Measurements from ENCODE around the gene SPACA7.

SPACA7 gene

DNA sequence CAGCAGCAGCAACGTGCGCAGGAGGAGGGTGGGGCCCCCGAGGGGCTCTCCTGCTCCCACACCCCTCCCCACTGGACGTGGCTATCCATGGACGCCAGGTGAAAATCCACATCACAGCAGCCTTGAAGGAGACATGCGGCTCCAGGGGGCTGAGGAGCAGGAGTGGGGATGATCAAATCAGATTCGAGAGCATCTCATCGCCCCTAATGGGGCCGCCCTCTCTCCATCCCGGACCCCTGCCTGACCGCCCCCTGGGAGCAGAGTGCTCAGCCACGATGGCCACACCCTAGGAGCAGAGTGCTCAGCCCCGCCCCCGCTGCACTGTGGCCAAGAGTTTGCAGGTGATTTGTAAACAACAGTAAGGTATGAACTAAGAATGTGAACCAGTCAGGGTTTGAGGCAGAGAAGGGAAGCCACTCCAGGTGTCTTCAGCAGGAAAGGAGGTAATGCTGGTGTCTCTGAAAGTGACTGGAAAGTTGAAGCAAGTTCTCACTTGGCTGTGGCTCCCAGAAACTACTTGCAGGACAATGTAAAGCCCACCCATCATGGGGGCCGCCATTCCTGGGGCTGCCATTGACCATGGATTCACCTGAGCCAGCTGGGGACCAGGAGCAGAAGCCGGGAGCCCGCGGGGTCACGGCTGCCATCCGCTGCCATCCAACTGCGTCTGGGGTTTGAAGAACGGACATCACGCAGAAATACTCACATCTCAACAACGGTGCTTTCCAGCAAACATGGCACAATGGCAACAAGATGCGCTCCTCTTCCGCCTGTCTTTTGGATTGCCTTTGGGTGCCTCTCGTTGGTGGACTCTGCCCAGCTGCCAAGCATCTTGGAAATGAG lies 71.8 kb downstream of the SPACA7 start:
- peak; percentile 32 for DNase-seq (ENCODE audit: low read depth, low spot score)

DNA sequence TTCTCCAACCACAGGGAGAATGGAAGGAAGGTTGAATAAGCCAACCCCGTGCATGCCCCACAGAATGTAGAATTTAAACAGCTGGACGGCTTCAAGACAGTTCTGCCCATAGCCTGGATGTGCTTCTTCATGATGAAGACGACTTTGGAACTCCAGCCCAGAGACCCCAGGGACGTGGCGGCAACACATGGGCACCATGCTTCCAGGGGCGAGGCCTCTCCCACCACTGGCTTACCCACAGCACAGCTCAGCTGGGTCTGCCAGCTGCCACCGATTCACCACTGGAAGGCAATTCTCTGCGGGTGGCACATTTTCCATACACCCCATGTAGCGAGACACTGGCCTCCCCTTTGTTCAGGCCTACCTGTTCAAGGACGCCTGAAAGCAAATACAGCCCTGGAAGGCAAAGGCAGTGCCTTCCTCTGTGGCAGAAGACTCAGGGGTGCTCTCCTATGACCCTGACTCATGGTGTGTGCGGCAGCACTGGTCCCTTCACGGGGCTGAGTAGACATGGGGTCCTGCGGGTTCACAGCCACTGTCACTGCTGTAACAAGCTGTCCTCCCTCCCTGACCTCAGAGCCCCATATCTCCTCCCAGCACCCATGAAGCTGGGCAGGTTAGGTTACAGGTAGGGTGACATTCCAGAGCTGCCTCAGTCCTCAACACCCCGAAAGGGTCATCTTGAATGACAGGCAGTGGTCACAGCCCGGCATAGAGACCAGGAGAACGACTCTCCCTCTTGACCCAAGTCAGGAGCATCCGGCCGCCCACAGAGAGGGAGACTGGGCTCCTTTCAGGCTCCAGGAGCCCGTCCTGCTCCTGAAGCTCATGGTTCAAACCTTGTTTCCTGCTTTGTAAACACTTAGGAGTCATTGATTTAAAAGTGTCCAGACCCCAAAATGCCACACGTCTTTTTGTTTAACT lies 72.7 kb downstream of the SPACA7 start:
- peak; percentile 0 for DNase-seq (ENCODE audit: low read depth, low spot score)

DNA sequence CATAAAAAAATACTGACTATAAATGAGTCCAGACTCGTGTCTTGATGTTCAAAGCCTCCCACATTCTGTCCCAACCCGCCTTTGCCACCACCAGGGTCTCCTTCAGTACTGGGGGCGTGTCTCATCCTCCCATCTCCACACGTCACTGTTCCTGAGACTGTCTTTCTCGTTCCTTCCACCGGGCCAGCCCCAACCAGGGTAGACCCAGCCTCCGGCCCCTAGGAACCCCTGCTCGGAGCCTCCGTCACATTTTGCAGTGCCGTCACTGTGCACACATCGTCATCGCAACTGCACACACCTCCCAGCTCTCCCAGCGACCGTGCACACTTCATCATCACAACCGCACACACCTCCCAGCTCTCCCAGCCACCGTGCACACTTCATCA lies 73.4 kb downstream of the SPACA7 start:
- DNase-seq (ENCODE audit: low read depth, low spot score): no peak

DNA sequence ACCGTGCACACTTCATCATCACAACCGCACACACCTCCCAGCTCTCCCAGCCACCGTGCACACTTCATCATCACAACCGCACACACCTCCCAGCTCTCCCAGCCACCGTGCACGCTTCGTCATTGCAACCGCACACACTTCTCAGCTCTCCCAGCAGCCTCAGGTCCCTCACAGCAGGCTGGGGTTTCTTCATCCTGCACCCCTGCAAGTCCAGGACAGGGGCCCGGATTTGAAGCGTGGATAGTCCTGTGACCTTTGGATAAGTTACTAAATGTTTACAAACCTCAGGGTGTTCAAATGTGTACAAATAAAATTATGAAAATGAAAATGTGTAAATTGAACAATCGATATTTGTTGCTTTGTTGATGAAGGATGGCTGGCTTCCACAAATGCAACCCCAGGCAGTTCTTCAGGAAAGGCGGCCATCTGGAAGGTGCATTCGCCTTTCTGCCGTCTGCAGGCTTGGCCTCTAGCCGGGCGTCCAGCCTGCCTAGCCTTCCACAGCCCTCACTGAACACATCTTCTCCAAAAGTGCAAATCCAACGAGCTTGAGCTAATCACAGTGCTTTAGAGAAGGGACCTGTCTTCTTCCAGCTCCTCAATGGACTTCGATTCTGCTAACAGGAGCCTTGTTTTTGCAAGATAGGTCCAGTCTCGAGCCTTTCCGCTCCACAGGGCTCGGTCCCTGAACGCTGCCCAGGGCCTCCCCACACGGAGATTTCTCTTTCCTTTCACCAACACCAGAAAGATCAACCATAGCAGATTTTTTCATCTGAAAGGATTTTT lies 74.2 kb downstream of the SPACA7 start:
- DNase-seq (ENCODE audit: low read depth, low spot score): no peak

DNA sequence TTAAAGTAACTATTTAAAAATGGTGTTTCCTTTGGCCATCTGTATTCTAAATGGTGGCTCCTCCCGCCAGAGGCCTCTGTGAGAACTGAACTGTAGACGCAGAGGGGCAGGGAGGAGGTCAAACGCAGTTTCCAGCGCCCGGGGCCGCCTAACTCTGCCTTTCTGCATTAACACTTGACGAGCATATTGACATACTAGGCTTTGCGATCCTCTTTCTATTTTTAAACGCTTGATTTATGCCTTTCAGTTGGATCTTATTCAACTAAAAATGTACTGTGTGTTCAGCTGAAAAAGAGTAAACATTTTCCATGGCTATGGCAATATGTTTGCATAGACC lies 74.7 kb downstream of the SPACA7 start:
- no peak for DNase-seq (ENCODE audit: low read depth, low spot score)

DNA sequence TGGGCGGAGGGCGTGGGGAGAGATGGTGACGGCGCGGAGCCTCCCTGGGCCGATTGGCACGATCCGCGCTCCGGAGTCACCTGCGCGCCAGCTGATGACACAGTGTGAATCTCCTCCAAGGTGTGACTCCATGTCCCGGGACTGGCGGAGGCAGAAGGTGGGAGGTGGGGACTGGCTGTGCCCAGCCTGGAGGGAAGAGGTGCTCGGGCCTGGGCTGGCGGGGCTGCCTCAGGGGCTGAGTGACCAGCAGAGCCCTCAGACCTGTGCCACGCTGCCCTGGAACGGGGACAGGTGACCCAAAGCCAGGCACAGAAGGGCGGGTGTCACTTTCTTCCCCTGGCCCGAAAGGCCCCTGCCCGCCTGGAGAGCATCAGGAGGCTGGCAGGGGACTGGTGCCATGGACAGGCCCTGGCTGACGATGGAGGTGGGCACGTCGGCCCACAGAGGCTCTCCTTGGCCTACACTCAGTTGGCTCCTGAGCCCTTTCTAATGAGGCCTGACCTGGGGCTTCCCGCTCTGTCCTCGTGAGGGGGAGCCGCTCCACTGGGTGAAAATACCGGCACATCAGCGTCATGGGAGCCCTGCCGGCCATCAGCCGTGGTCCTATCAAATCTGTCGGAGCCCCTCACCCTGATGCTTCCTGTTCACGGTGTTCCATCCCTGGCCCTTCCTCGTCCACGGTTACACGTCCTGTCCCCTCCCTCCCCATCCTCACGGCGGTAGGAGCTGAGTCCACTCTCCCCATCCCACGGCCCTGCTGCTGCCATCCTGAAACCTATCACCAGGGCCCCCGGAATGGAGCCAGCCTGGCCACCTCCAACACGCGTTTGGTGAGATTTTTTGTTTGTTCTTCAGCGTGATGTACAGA lies 75.6 kb downstream of the SPACA7 start:
- no peak for DNase-seq (ENCODE audit: low read depth, low spot score)

DNA sequence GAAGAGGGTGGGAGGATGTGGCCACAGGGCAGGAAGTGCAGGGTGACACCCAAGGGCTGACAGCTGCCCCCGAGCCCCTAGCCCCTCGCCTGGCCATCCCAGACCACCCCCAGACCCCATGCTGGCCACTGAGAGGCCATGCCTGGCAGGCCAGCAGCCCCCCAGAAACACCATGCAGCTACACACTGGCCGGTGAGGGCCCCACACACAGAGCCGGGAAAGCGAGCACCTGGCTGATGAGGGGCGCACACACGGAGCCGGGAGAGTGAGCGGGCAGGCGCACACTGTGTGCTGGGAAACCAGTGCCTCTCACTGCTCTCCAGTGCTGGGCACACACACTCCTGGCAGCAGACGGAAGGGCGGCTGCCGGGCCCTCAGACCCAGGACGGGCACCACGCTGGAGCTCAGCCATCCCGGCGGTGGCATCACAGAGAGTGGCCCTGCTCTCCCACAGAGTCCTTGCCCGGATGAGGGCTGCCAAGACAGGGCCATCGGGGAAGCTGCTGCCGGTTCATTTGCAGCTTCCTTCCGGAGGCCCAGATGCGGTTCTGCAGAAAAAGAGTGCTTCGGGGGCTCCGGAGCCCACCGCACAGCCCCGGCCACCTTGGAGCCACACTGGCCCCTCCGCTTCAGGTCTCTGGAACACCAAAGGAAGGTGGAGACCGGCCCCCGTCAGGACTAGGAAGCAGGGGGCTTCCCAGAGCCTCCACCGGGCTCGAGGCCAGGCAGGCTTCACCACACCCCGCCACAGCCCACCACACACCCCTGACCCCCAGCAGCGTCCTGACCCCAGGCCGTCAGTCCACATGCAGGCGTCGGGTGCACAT lies 76.4 kb downstream of the SPACA7 start:
- no peak for DNase-seq (ENCODE audit: low read depth, low spot score)

DNA sequence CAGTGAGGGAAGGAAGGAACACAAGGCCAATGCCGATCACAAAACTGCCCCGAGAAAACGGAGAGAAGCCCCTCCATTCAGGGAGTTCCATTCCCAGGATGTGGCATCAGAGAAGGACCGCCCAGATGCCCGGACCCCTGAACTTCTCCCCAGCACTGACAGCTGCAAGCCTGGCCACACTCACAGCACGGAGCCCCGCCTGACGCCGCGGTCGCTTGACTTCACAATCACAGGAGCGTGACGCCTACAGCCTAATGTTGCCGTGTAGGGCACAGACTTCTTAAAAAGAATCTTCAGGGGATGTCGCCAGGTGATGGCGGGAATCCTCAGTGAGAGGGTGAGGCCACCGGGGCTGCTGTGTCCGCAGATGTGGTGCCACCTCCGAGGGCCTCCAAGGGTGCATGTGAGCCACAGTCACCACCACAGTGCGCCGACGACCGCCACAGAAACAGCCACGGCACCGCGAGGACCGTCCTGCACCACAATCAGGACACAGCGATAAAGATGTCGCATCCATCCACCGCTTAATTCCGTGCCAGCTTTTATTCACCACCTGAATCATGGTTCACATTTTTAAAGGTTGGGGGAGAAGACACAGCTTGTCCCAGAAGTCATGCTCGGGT lies 77.2 kb downstream of the SPACA7 start:
- DNase-seq (ENCODE audit: low read depth, low spot score): no peak

DNA sequence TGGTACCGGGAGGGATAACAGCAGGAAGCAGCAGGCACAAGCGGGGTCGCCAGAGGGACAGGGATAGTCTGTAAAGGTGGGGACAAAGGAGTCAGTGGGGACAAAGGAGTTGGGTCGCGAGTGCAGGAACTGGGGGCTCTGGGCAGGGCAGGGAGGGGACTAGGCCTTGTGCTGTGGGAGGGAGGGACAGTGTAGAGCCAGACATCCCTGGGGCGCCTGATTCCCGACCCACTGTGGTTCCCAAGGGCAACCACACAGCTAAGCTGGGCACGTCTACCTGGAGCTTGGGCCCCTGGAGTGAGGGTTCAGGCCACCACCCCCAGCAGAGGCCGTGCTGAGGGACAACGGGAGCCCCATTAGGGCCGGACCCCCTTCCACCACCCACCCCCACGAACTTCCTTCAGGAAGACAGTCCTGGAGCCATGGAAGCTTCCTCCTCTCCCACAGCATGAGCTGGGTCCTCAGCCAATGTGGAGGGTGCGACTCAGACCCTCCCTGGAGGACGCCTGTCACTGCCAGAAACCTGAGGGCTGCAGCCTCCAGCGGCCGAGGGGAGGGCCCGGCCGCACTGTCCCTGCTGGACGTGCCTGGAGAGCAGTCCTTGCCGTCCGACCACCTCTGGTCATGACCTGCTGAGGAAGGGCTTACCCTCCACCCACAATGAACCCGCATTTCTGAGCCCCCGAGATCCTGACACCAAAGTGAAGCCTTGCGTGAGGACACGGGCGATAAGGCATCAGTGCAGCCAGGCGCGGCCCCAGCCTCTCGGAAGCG lies 77.9 kb downstream of the SPACA7 start:
- DNase-seq (ENCODE audit: low read depth, low spot score): no peak

DNA sequence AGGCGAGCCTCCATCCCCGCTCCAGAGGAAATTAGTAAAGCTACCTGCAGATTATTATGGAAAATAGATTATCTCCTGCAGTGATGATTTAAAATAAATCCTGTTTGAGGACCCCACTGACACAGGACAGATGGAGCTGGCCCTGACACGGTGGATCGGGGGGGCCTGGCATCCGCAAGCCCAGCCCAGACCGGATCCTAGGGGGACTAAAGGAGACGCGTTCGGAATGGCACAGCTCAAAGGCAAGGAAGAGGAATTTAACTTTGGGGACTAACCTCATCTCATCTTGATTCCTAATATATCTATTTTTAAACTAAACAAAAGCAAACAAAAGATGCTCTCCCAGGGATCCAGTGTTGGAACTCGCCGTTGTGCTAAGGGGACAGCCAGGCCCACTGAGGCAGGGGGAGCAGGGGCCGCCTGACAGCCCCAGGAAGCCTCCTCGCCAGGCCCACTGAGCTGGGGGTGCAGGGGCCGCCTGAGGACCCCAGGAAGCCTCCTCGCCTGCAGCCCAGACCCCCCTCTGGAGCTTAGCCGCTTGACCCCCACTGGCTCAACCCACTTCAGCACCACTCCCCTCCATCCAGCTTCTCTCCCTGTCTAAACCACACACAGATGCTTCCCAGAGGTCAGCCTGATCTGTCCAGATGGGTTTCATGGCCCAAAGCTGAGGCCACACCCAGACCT lies 78.6 kb downstream of the SPACA7 start:
- DNase-seq (ENCODE audit: low read depth, low spot score): no peak

DNA sequence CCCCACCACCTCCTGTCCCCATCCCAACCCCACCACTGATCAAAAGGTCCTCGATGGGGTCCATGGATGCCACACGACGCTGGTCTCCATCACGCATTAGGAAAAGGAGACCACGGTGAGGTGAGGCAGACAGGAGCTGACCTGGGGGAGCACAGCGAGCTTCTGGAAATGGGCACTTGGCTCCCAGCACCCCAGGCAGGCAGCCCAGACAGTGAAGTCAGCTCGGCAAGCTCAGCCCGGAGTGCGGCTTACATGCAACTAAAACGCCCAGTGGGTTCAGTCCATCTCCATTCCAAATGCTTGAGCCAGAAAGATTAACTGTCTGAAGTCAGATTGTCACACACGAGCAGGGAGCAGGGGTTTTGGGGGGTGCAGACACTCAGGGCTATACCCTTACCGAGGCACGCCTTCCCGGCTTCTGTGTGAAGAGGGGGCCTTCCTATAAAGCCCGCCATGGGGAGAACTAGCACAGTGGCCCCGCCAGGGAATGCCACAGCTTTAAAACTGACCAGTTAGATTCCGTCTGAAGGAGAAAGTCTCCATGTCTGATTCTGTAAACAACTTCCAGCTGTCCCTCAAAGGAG lies 79.4 kb downstream of the SPACA7 start:
- no peak for DNase-seq (ENCODE audit: low read depth, low spot score)

DNA sequence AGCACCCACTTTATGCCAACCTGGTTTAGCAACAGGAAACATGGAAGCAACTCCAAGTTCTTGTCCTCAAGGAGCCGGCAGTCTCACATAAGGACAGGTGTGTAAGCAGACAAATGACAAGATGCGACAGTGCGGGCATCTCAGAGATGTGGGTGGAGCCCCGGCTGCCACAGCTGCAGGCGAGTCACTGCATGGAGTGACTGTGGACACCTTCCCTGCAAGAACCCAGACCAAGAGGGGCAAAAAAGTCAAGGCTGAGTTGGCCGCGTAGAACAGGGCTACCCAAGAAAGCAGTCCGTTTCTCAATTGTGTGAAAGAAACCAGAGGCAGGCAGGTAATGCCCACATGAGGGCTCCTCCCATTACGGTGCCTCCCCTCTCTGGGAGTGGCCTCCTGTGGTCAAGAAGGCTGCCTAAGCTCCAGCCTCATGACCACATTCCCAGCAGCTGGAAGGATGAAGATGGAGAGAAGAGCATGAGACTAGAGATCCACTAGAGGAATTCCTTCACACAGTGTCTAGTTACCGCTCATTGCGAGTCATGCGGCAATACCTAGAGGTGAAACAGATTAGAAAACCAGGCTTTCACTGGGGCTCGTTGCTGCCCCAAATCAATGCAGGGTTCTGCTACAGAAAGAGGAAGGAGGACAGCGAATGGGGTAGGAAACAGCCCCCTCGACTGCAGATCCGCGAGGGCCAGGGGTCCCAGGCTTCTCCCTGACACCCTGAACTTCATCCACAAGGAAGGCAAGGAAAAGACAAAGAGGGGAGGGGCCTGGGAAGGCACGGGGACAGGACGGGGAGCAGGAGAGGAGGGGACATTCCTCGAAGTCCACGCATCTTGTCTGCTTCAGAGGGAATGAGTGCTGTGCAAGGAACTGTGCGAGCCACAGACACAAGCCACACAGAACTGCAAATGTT lies 80.2 kb downstream of the SPACA7 start:
- no peak for DNase-seq (ENCODE audit: low read depth, low spot score)

DNA sequence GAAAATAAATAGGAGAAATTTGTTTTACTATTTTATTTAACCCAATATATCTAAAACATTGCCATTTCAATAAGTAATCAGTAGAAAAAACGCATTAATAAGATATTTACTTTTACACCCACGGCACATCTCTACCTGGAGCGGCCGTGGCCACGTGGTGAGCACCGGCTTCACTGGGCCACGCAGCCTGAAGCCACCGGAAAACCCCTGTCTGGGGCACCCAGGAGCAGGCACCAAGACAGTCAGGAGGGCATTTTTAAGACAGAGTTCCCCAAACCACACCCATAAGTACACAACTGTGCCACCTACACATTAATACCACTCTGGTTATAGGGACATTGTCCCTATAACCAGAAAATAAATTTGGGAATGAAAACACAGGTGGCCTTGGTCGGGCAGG lies 80.9 kb downstream of the SPACA7 start:
- DNase-seq (ENCODE audit: low read depth, low spot score): no peak

DNA sequence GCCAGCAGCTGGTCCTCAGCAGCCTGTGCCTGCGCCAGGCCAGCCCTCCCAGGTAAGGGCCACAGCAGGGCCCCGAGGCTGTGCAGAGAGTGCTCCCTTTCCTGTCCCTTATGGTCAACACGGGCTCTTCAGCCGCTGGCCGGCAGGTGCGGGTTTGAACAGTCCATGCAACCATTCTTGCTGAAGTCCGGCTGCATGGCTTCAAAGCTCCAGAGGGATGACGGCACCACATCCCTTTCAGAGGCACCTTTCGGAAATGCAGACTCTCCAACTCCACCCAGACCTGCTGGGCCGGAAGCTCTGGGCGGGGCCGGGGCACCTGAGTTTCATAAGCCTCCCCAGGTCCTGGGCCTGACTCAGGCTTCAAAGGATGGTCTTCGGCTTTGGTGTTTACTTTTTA lies 81.3 kb downstream of the SPACA7 start:
- DNase-seq (ENCODE audit: low read depth, low spot score): no peak

DNA sequence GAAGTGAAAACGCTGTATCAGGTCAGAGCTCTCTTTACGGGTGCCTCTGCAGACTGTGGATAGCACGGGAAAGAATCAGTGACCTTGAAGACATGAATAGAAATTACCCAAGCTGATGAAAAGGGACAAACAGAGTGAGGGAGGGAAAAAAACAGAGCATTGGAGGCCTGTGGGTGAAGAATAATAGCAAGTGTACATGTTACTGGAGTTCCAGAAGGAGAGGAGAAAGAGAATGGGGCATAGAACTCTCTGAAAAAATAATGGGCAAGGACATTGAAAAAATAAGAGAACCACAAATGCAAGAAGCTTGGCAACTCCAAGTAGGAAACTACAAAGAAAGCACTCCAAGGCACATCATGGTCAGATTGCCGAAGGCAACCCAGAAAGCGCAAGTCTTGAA lies 86.3 kb downstream of the SPACA7 start:
- DNase-seq (ENCODE audit: low read depth, low spot score): no peak

DNA sequence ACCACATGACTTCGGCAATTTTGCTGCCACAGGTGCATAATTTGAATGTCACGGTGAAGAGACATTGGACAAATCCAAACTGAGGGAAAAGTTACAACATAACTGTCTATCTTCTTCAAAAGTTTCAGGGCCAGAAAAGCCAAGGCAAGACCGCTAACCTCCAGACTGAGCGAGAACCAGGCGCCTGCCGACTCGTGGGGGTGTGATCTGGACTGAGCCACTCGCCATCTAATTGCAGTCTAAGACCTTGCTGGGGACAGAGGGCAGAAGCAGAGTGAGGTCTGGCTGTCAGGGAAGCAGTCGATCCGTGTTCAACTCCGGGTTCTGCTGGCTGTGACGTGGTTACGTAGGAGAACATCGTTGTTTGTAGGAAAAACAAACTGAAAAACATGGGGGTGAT lies 88.6 kb downstream of the SPACA7 start:
- DNase-seq (ENCODE audit: low read depth, low spot score): no peak

Data from ELF-1 (cell line).